ENCODE data around the gene UROC1. TPM values are rescaled to one million over a fixed set of nuclear protein-coding genes. Genes with fewer than 3 reads are reported as not detected.

The UROC1 gene
- total and polyA plus RNA-seq, 9 of the 15 experiments (the other 6 are each of a cell fraction or from before 2014, with no cell fraction given), result not detected

- intact Hi-C loops (cut with micrococcal nuclease), result no loop called here
These were observed 74.7 kb downstream of the UROC1 start for GRCh38 chr3:126442856-126443242.

More at GRCh38 chr3:126442856-126443242, 74.7 kb downstream of the UROC1 start:
- BruUV-seq (replicated peaks), result no TSS peak
- H3K9ac ChIP-seq (ENCODE audit: insufficient read depth in 1 of 2, low read depth in 2 of 2, low read length in 2 of 2), result no peak overlapping the region
- H3K9me3 ChIP-seq (replicated peaks; ENCODE audit: control insufficient read depth, insufficient read depth, low read depth, low read length), result no peaks in the 10 kb centered on the region
- no peak overlapping the region for H3K4me2 ChIP-seq (ENCODE audit: insufficient read depth, low read length)
- FAIRE-seq (no peak), ATAC-seq (no peak), DNase-seq (ENCODE audit: extremely low read depth in 1 of 4, low spot score in 3 of 4) (no peak)
- H2AFZ ChIP-seq (ENCODE audit: low read depth, low read length), result no peak overlapping the region
- H3K27ac ChIP-seq (ENCODE audit: extremely low read depth, low read depth, low read length), result no peak overlapping the region
- POLR2A ChIA-PET, result no interaction called here
- 0 out of 3 replicates have a peak, but pooled peaks cover 1% of the 10 kb centered on the region for H3K36me3 ChIP-seq (ENCODE audit: control insufficient read depth, insufficient read depth, low read length)
- H3K79me2 ChIP-seq (ENCODE audit: control insufficient read depth, insufficient read depth, low read length), result no peaks in the 10 kb centered on the region
- CTCF ChIA-PET (ENCODE audit: low intra/inter-chr PET ratio), result no interaction called here
- no peaks in the 10 kb centered on the region for H3K4me1 ChIP-seq (replicated peaks in 1 of 2; ENCODE audit: control insufficient read depth in 2 of 2, insufficient read depth in 2 of 2, low read length in 2 of 2)
- H4K20me1 ChIP-seq (replicated peaks; ENCODE audit: control insufficient read depth, insufficient read depth, low read length), result no peaks in the 10 kb centered on the region
- H3K4me3 ChIP-seq, result no peak overlapping the region
- TF ChIP-seq ZNF354B (CRISPR knock-in tag; IDR thresholded peaks at IDR 0.05), result no peak
- TF ChIP-seq MCM2 (IDR thresholded peaks at IDR 0.05; ENCODE audit: low read depth), result no peak
- TF ChIP-seq ZNF551 (CRISPR knock-in tag; IDR thresholded peaks at IDR 0.05), result no peak
- no peak for TF ChIP-seq SNIP1 (IDR thresholded peaks at IDR 0.05; ENCODE audit: low read depth)
- no peak for TF ChIP-seq E4F1 (CRISPR knock-in tag; IDR thresholded peaks at IDR 0.05; ENCODE audit: borderline replicate concordance)
- no peaks in the 10 kb centered on the region for H3K9me1 ChIP-seq (ENCODE audit: control insufficient read depth, insufficient read depth, low read length)
- in situ Hi-C loops (cut with MboI), result no loop called here
- 93% methylated on average over 2 of the region's 3 CpGs for WGBS (ENCODE audit: insufficient coverage, low coverage, missing lambda C conversion rate)
- H3K27me3 ChIP-seq (ENCODE audit: control insufficient read depth in 2 of 2, insufficient read depth in 2 of 2, low read length in 2 of 2), result no peaks in the 10 kb centered on the region
